PFSK-1 (cell line): ENCODE data around the gene KIAA2012.

Experiments used
- FOXP2 ChIP-seq: optimal IDR thresholded peaks from 2 replicates; pipeline ENCODE3; 2011; ENCODE audit warnings: borderline replicate concordance, control low read depth, inconsistent platforms; ENCODE audit not compliant: insufficient read depth; ENCODE audit errors: extremely low read length, extremely low read depth
- POLR2AphosphoS5 ChIP-seq: IDR thresholded peaks from 2 replicates; pipeline ENCODE4 v1.6.1; 2012; ENCODE audit warnings: low read depth, mild to moderate bottlenecking, control low read depth, low read length, moderate library complexity
- SIN3A ChIP-seq: IDR thresholded peaks from 2 replicates; pipeline ENCODE4 v1.6.1; 2012; ENCODE audit warnings: mild to moderate bottlenecking, low read length, moderate library complexity, borderline replicate concordance; ENCODE audit not compliant: insufficient read depth
- TAF1 ChIP-seq: IDR thresholded peaks from 2 replicates; pipeline ENCODE4 v1.6.1; 2012; ENCODE audit warnings: low read length, control low read depth, borderline replicate concordance; ENCODE audit not compliant: insufficient read depth
- TF ChIP-seq, protein P1 (sequence below), 2 experiments: IDR thresholded peaks; 2 replicates each; pipeline versions ENCODE4 v1.6.1 to v1.8.0; 2011 to 2012; ENCODE audit warnings: low read depth in 2 of 2, low read length in 2 of 2, control low read depth in 1 of 2, inconsistent platforms in 1 of 2, mild to moderate bottlenecking in 1 of 2, moderate library complexity in 1 of 2; ENCODE audit not compliant: insufficient read depth in 1 of 2

Gene KIAA2012

DNA sequence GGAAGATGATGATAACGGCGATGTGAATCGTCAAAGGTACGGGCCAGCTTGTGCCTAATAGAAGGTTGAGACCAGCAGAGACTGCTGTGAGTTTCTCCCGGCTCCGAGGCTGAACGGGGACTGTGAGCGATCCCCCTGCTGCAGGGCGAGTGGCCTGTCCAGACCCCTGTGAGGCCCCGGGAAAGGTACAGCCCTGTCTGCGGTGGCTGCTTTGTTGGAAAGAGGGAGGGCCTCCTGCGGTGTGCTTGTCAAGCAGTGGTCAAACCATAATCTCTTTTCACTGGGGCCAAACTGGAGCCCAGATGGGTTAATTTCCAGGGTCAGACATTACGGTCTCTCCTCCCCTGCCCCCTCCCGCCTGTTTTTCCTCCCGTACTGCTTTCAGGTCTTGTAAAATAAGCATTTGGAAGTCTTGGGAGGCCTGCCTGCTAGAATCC lies 36.4 kb upstream of the KIAA2012 start:
- no peak for TF ChIP-seq POLR2AphosphoS5
- TF ChIP-seq TAF1 = no peak
- TF ChIP-seq FOXP2 = no peak
- no peak for TF ChIP-seq SIN3A
- TF ChIP-seq, protein P1, sequence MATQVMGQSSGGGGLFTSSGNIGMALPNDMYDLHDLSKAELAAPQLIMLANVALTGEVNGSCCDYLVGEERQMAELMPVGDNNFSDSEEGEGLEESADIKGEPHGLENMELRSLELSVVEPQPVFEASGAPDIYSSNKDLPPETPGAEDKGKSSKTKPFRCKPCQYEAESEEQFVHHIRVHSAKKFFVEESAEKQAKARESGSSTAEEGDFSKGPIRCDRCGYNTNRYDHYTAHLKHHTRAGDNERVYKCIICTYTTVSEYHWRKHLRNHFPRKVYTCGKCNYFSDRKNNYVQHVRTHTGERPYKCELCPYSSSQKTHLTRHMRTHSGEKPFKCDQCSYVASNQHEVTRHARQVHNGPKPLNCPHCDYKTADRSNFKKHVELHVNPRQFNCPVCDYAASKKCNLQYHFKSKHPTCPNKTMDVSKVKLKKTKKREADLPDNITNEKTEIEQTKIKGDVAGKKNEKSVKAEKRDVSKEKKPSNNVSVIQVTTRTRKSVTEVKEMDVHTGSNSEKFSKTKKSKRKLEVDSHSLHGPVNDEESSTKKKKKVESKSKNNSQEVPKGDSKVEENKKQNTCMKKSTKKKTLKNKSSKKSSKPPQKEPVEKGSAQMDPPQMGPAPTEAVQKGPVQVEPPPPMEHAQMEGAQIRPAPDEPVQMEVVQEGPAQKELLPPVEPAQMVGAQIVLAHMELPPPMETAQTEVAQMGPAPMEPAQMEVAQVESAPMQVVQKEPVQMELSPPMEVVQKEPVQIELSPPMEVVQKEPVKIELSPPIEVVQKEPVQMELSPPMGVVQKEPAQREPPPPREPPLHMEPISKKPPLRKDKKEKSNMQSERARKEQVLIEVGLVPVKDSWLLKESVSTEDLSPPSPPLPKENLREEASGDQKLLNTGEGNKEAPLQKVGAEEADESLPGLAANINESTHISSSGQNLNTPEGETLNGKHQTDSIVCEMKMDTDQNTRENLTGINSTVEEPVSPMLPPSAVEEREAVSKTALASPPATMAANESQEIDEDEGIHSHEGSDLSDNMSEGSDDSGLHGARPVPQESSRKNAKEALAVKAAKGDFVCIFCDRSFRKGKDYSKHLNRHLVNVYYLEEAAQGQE (IDR thresholded peaks at IDR 0.05; ENCODE audit: insufficient read depth in 1 of 2, low read depth in 2 of 2, low read length in 2 of 2) = no peak

DNA sequence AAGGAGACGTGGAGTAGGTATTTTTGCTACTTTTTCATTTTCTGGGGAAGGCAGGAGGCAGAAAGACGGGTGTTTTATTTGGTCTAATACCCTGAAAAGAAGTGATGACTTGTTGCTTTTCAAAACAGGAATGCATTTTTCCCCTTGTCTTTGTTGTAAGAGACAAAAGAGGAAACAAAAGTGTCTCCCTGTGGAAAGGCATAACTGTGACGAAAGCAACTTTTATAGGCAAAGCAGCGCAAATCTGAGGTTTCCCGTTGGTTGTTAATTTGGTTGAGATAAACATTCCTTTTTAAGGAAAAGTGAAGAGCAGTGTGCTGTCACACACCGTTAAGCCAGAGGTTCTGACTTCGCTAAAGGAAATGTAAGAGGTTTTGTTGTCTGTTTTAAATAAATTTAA lies 36.0 kb upstream of the KIAA2012 start:
- TF ChIP-seq, protein P1 (IDR thresholded peaks at IDR 0.05; ENCODE audit: insufficient read depth in 1 of 2, low read depth in 2 of 2, low read length in 2 of 2) = no peak
- TF ChIP-seq TAF1 (no peak), FOXP2 (no peak), POLR2AphosphoS5 (no peak)

DNA sequence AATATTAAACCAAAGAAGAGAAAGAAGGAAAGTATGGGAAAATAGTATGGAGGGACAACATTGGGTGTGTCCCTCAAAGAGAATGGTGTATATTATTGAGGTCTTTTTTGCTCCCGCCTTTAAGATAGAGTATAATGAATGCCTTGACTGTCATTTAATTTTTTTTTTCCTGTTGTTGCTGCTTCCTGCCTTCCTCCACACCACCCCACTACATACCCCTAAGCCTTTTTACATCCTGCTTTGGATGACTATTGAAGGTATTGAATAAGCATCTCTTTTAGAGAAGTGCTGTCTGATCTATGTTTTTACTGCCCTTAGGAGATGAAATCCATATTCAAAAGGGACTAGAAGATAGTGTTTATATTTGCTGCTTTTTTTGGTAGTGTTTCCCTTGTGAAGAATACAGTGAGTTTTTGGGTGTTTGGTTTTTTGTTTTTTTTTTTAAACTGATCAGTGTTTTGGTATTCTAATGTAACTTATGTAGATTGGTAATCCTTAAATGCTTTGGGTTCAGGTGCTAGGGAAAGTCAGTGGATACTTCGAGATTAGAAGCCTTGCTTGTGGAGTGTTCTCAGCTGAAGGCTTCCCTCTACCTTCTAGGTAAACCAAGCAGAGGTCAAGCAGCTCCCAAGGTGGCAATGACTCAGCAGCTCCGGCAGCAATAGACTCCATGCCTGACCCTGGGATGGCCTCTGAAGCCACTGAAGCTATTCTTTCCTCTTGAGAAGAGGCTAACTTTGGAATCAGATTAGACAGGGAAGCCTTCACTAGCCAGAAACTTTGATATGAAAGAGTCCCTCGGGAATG lies 34.4 kb upstream of the KIAA2012 start:
- TF ChIP-seq FOXP2 (no peak), POLR2AphosphoS5 (no peak), TAF1 (no peak), SIN3A (no peak)
- TF ChIP-seq, protein P1 (IDR thresholded peaks at IDR 0.05; ENCODE audit: insufficient read depth in 1 of 2, low read depth in 2 of 2, low read length in 2 of 2) = no peak

GRCh38 chr2:202039278-202040078 lies 33.6 kb upstream of the KIAA2012 start:
- TF ChIP-seq SIN3A (no peak), TAF1 (no peak), FOXP2 (no peak), POLR2AphosphoS5 (no peak)
- TF ChIP-seq, protein P1 (IDR thresholded peaks at IDR 0.05; ENCODE audit: insufficient read depth in 1 of 2, low read depth in 2 of 2, low read length in 2 of 2) = no peak
